Omental fat pad (tissue), 4 donors: ENCODE data around the gene TSHZ1. TPM values are rescaled to one million over a fixed set of nuclear protein-coding genes. Genes with fewer than 3 reads are reported as not detected.

Source experiments
- ATAC-seq: fragments of 150-250 bp; one replicate; pipeline ENCODE4 v1.9.1; 2016; ENCODE audit warnings: mild to moderate bottlenecking, moderate library complexity; ENCODE audit not compliant: low FRiP score
- DNase-seq: peaks from one replicate; pipeline ENCODE4 v3.0.0-alpha.2; 2019; ENCODE audit warnings: low spot score
- total RNA-seq, 4 donors: library from RNA; depleted of rRNA; stranded (reverse); fragments of >200 nt; gene quantifications; one replicate each; pipeline ENCODE4 v1.1.0, GENCODE V29; 2016
- TF ChIP-seq, protein P1 (sequence below), 3 donors: fragments of 450-650 bp; IDR thresholded peaks; one replicate each; pipeline ENCODE4 v1.5.1; 2016 to 2017; ENCODE audit warnings: antibody characterized with exemption in 3 of 3, mild to moderate bottlenecking in 3 of 3, moderate library complexity in 2 of 3

The TSHZ1 gene
- total RNA-seq, 4 donors from 2014 or later, result 11.6 to 18.4 (median 13.7) TPM

DNA sequence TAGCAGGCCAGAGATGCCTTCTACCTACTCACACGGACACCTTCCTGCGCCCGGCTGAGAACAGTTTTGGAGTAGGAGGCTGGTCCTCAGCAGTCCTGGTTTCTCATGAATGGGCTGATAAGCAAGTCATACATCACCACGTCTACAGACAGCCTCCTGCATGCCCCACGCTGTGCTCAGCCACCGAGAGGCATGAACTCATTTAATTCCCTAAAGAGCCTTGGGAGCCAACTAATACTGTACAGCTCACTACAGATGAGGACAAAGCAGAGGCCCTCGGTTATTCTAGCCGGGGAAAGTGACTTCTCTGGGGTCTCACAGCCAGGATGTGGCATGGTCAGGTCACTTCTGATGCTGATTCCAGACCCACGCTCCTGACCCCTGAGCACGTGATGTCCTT, 105.6 kb downstream of the TSHZ1 start:
- TF ChIP-seq, protein P1, sequence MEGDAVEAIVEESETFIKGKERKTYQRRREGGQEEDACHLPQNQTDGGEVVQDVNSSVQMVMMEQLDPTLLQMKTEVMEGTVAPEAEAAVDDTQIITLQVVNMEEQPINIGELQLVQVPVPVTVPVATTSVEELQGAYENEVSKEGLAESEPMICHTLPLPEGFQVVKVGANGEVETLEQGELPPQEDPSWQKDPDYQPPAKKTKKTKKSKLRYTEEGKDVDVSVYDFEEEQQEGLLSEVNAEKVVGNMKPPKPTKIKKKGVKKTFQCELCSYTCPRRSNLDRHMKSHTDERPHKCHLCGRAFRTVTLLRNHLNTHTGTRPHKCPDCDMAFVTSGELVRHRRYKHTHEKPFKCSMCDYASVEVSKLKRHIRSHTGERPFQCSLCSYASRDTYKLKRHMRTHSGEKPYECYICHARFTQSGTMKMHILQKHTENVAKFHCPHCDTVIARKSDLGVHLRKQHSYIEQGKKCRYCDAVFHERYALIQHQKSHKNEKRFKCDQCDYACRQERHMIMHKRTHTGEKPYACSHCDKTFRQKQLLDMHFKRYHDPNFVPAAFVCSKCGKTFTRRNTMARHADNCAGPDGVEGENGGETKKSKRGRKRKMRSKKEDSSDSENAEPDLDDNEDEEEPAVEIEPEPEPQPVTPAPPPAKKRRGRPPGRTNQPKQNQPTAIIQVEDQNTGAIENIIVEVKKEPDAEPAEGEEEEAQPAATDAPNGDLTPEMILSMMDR (IDR thresholded peaks at IDR 0.05), result no peak
- ATAC-seq (no peak), DNase-seq (no peak)

DNA sequence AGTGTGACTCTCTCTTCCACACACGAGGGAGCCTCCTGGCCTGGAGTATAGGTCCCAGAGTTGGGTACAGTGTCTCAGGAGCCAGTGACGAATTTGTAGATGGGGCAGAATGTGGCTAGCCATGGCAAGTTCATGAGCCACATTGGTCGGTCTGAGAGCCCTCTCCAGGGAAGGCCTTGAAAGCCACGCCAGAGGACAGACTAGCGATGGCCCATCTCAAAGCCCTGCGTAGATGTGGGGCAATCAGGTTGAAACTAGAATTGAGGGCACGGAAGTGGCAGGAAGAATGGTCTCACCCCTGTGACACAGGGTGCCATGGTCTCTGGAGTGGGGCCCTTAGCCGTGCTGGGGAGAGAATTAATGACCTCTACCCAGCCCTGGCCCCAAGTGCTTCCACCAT, 106.2 kb downstream of the TSHZ1 start:
- DNase-seq (no peak), ATAC-seq (no peak)
- TF ChIP-seq, protein P1 (IDR thresholded peaks at IDR 0.05), result no peak

DNA sequence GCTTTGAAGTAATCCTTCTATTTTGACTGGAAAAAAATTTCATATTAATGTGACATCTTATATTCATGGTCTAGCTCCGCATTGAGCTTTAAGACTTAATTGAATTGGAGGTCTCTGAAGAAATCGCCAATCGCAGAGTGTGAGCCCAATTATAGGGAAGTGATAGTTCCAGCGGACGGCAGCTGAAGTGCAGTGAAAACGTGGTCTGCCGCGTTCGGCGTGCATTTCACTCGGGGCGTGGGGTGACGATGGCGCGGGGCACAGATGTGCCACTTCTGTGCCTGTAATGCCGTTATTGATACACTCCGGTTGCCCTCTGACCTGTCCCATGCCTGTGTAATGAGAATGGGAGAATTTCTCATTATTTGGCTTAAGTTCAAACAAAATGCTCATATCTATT, 106.7 kb downstream of the TSHZ1 start:
- DNase-seq (no peak), ATAC-seq (no peak)
- TF ChIP-seq, protein P1 (IDR thresholded peaks at IDR 0.05), result no peak

DNA sequence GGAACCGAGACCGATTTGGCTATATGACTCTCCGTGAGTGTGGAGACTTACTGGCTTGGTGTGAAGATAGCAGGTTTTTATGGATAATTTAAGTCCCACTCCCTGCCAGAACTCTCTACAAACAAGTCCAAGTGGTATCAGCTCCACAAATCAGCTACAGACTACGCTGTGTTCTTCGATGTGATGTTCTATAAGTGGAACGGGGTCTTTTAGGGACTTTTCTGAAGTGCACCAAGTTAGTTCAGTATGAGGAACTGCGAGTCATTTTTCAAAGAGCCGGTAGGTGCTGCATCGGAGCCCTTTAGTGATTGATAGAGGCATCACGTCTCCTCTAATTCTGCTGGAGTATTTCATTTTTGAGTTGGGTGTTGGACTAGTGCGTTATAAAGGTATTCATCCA, 107.1 kb downstream of the TSHZ1 start:
- no peak for DNase-seq
- ATAC-seq, result no peak
- TF ChIP-seq, protein P1 (IDR thresholded peaks at IDR 0.05), result no peak

DNA sequence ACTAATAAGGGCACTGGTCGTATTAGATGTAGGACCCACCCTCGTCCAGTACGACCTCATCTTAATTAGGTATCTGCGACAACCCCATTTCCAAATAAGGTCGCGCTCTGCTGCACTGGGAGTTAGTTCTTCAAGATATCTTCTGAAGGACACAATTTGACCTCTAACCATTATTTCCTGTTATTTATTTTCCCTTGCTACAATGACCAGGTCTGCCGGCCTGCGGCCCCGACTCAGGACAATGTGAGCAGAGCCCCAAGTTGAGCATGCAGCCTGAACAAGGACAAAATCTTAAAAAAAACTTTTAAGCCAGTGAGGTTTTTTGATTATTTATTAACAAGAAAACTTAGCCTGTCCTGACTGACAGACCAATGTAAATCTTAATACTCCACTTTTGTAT, 109.3 kb downstream of the TSHZ1 start:
- TF ChIP-seq, protein P1 (IDR thresholded peaks at IDR 0.05), result no peak
- no peak for ATAC-seq

DNA sequence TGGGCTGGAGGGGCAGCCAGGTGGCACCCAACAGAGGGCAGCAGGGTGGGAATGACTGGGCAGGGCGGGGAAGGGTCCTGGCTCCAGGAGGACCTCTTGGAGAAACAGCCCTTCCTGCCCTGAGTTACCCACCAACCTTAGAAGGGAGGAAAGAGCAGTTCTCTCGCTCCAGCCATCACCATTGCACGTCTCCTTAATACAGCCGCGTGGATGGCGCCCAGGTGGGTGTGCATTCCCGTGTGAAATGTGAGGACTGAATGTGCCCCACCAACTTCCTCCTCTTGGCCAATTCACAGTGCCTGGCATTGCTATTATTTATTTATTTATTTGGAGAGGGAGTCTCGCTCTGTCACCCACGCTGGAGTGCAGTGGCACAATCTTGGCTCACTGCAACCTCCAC, 109.9 kb downstream of the TSHZ1 start:
- no peak for ATAC-seq
- TF ChIP-seq, protein P1 (IDR thresholded peaks at IDR 0.05), result no peak
- no peak for DNase-seq

More for the DNA sequence above, 109.3 kb downstream of the TSHZ1 start:
- no peak for DNase-seq

DNA sequence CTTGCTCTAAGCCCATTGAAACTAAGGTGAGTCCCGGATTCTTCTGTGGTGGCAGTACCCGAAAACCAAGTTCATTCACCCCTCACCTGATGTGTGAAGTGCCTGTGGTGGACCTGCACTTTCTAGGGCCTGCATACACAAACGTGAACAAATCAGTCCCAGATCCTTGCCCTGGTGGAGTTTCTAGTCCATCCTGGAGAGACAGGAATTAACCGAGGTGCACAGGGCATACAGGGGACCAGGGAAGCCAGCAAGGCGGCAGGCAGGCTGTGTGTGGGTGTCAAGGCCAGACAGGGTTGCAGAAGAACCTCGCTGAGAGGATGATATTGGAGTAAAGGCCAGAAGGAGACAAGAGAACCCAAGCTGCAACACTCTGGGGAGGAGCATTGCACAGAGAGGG, 110.8 kb downstream of the TSHZ1 start:
- TF ChIP-seq, protein P1 (IDR thresholded peaks at IDR 0.05), result no peak
- ATAC-seq (no peak), DNase-seq (no peak)
